Hematopoietic multipotent progenitor cell treated with erythropoietin and hydrocortisone succinate and interleukin-3 and kit ligand, for 6 days (in vitro differentiated cells): ENCODE results near the gene FILIP1L.
A peak's percentile ranks its signal among the peaks of the same experiment; 100 is the strongest.

Source experiments
- DNase-seq: peaks from one replicate; pipeline ENCODE4 v3.0.0-alpha.2; 2015

The FILIP1L gene

GRCh38 chr3:99945328-99945995 lies 168.8 kb downstream of the FILIP1L start:
- no peak for DNase-seq

GRCh38 chr3:99943931-99944761 lies 170.2 kb downstream of the FILIP1L start:
- no peak for DNase-seq

- no peak for DNase-seq
Observed at GRCh38 chr3:99941211-99941610, 173.1 kb downstream of the FILIP1L start.

GRCh38 chr3:99940350-99940749 lies 174.0 kb downstream of the FILIP1L start:
- DNase-seq: no peak

GRCh38 chr3:99939876-99940275 lies 174.4 kb downstream of the FILIP1L start:
- DNase-seq: no peak

- no peak for DNase-seq
Observed at GRCh38 chr3:99938270-99938911, 175.9 kb downstream of the FILIP1L start.

- no peak for DNase-seq
Observed at GRCh38 chr3:99934975-99935797, 179.1 kb downstream of the FILIP1L start.

- DNase-seq: no peak
Observed at GRCh38 chr3:99933971-99934750, 180.1 kb downstream of the FILIP1L start.

GRCh38 chr3:99931059-99931458 lies 183.2 kb downstream of the FILIP1L start:
- DNase-seq: no peak

GRCh38 chr3:99929745-99930139 lies 184.6 kb downstream of the FILIP1L start:
- DNase-seq: peak; percentile 52

GRCh38 chr3:99928771-99929744 lies 185.2 kb downstream of the FILIP1L start:
- no peak for DNase-seq

GRCh38 chr3:99927671-99928457 lies 186.4 kb downstream of the FILIP1L start:
- DNase-seq: no peak

- DNase-seq: peak; percentile 9
Observed at GRCh38 chr3:99925584-99926230, 188.6 kb downstream of the FILIP1L start.

GRCh38 chr3:99923873-99924272 lies 190.4 kb downstream of the FILIP1L start:
- no peak for DNase-seq

GRCh38 chr3:99921986-99922385 lies 192.3 kb downstream of the FILIP1L start:
- DNase-seq: no peak

- DNase-seq: no peak
Observed at GRCh38 chr3:99921377-99921695, 193.0 kb downstream of the FILIP1L start.

- peak; percentile 35 for DNase-seq
Observed at GRCh38 chr3:99920481-99921376, 193.6 kb downstream of the FILIP1L start.

GRCh38 chr3:99919694-99920093 lies 194.6 kb downstream of the FILIP1L start:
- DNase-seq: no peak

- DNase-seq: no peak
Observed at GRCh38 chr3:99918715-99919114, 195.6 kb downstream of the FILIP1L start.
